DOHH2 (cell line): Measurements from ENCODE around the gene RAP2B.

Experiments used
- H3F3A ChIP-seq: fragments of 200-600 bp; sonication (generic), shearing (Covaris generic); 2 replicates; pipeline ENCODE4 v1.6.0; 2016; ENCODE audit warnings: antibody characterized with exemption, mild to moderate bottlenecking; ENCODE audit not compliant: control insufficient read depth, insufficient read depth
- H3K27ac ChIP-seq: fragments of 200-600 bp; sonication (generic); 2 replicates; pipeline ENCODE4 v1.5.1; 2014; ENCODE audit warnings: low read depth, mild to moderate bottlenecking, low read length, moderate library complexity
- H3K27me3 ChIP-seq: fragments of 200-600 bp; sonication (generic); 2 replicates; pipeline ENCODE4 v1.6.1; 2014; ENCODE audit warnings: mild to moderate bottlenecking, low read length, mixed read lengths; ENCODE audit not compliant: control insufficient read depth
- H3K36me3 ChIP-seq: fragments of 200-600 bp; sonication (generic); 2 replicates; pipeline ENCODE4 v1.6.1; 2014; ENCODE audit warnings: mild to moderate bottlenecking, low read length, moderate library complexity, mixed read lengths; ENCODE audit not compliant: control insufficient read depth
- H3K4me1 ChIP-seq: fragments of 200-600 bp; sonication (generic); 2 replicates; pipeline ENCODE4 v1.6.1; 2014; ENCODE audit warnings: mild to moderate bottlenecking, low read length, mixed read lengths; ENCODE audit not compliant: control insufficient read depth
- H3K4me2 ChIP-seq: fragments of 200-600 bp; sonication (generic); 2 replicates; pipeline ENCODE4 v1.6.0; 2014; ENCODE audit warnings: mild to moderate bottlenecking, low read length, moderate library complexity
- H3K4me3 ChIP-seq: fragments of 200-600 bp; sonication (generic); 2 replicates; pipeline ENCODE4 v1.5.1; 2014; ENCODE audit warnings: mild to moderate bottlenecking, low read length, mixed read lengths
- H3K79me2 ChIP-seq: fragments of 200-600 bp; sonication (generic); 2 replicates; pipeline ENCODE4 v1.6.1; 2014; ENCODE audit warnings: mild to moderate bottlenecking, low read length, mixed read lengths; ENCODE audit not compliant: control insufficient read depth
- H3K9me2 ChIP-seq: fragments of 200-600 bp; sonication (generic); replicated peaks from 2 replicates; pipeline ENCODE4 v1.6.1; 2014; ENCODE audit warnings: mild to moderate bottlenecking, low read length, mixed read lengths; ENCODE audit not compliant: control insufficient read depth
- H3K9me3 ChIP-seq: fragments of 200-600 bp; sonication (generic); 2 replicates; pipeline ENCODE4 v1.6.1; 2014; ENCODE audit warnings: antibody characterized with exemption, low read length, mixed read lengths; ENCODE audit not compliant: control insufficient read depth, insufficient read depth
- H4K20me1 ChIP-seq: fragments of 200-600 bp; sonication (generic); 2 replicates; pipeline ENCODE4 v1.6.0; 2014; ENCODE audit warnings: low read depth, mild to moderate bottlenecking, antibody characterized with exemption, low read length, moderate library complexity; ENCODE audit not compliant: control insufficient read depth, insufficient read depth
- CTCF ChIP-seq: fragments of 200-600 bp; sonication (generic); IDR thresholded peaks from one replicate; pipeline ENCODE4 v1.5.1; 2014; ENCODE audit warnings: antibody characterized with exemption, mild to moderate bottlenecking, low read depth, low read length; ENCODE audit not compliant: poor library complexity, severe bottlenecking
- EZH2phosphoT487 ChIP-seq: fragments of 200-600 bp; sonication (generic); IDR thresholded peaks from 2 replicates; pipeline ENCODE4 v1.6.1; 2017; ENCODE audit warnings: borderline replicate concordance, mild to moderate bottlenecking, antibody characterized with exemption, low read length, moderate library complexity, mixed read lengths

Gene RAP2B

GRCh38 chr3:153215497-153215896, 53.5 kb downstream of the RAP2B start:
- TF ChIP-seq CTCF (no peak), EZH2phosphoT487 (no peak)

GRCh38 chr3:153215966-153216365, 53.9 kb downstream of the RAP2B start:
- Histone ChIP-seq H3K4me3 (no peak overlapping the region), H3K27ac (no peak overlapping the region), H3K79me2 (no peaks in the 10 kb centered on the region), H3K9me3 (no peaks in the 10 kb centered on the region), H3K27me3 (0 out of 2 replicates have a peak, but pooled peaks cover 2% of the 10 kb centered on the region), H3F3A (no peaks in the 10 kb centered on the region), H3K4me1 (no peaks in the 10 kb centered on the region), H3K36me3 (no peaks in the 10 kb centered on the region), H4K20me1 (no peaks in the 10 kb centered on the region), H3K4me2 (no peak overlapping the region), H3K9me2 (no peaks in the 10 kb centered on the region)
- TF ChIP-seq EZH2phosphoT487 (no peak), CTCF (no peak)

More at GRCh38 chr3:153215497-153215896, 53.5 kb downstream of the RAP2B start:
- Histone ChIP-seq H3K79me2 (no peaks in the 10 kb centered on the region), H3K4me2 (no peak overlapping the region), H3K9me3 (no peaks in the 10 kb centered on the region), H3K27me3 (0 out of 2 replicates have a peak, but pooled peaks cover 2% of the 10 kb centered on the region), H3K27ac (no peak overlapping the region), H3F3A (no peaks in the 10 kb centered on the region), H4K20me1 (no peaks in the 10 kb centered on the region), H3K4me1 (no peaks in the 10 kb centered on the region), H3K9me2 (no peaks in the 10 kb centered on the region), H3K36me3 (no peaks in the 10 kb centered on the region), H3K4me3 (no peak overlapping the region)

DNA sequence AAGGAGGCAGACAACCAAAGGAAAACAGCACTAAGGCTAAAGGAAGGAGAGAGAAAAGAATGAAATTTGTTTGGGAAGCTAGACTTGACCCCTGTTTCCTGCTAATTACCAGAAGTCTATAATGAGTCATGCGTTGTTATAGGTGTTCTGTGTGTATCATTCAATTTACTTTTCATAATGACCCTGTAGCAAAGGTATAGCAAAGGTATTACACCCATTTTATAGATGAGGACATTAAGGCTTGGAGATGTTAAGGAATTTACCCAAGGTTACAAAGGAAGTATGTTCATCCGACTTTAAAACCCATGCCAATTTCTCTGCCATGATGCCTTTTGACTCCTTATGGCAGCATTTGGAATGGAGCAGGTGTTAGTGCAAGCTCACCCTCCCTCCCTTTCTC, 54.9 kb downstream of the RAP2B start:
- Histone ChIP-seq H3K36me3 (no peaks in the 10 kb centered on the region), H3K9me2 (no peaks in the 10 kb centered on the region), H3K79me2 (no peaks in the 10 kb centered on the region), H3K27me3 (0 out of 2 replicates have a peak, but pooled peaks cover 2% of the 10 kb centered on the region), H3F3A (no peaks in the 10 kb centered on the region), H3K4me3 (no peak overlapping the region), H3K27ac (no peak overlapping the region), H3K4me1 (no peaks in the 10 kb centered on the region), H3K9me3 (no peaks in the 10 kb centered on the region), H3K4me2 (no peak overlapping the region), H4K20me1 (no peaks in the 10 kb centered on the region)
- no peak for TF ChIP-seq CTCF
- no peak for TF ChIP-seq EZH2phosphoT487
